SJCRH30 (cell line): Measurements from ENCODE around the gene CALML4. TPM values are rescaled to one million over a fixed set of nuclear protein-coding genes. Genes with fewer than 3 reads are reported as not detected.

Experiments used
- total RNA-seq: library from RNA; depleted of rRNA; stranded (reverse); fragments of >200 nt; shearing (Covaris generic); gene quantifications from 2 replicates; pipeline ENCODE4 v1.2.3, GENCODE V29; 2014; rRNA removed

Gene CALML4
- total RNA-seq, 1 experiment from 2014 or later: 7.5 TPM

Other genes with a start within 250 kb of the CALML4 start
- 56.7 and 70.7 TPM in 2 replicates for gene PIAS1, start 151.0 kb downstream of the CALML4 start, total RNA-seq
- gene CLN6, start 24.4 kb upstream of the CALML4 start, total RNA-seq: 62.2 and 82.7 TPM in 2 replicates
- gene FEM1B, start 72.4 kb upstream of the CALML4 start, total RNA-seq: 63.3 and 67.0 TPM in 2 replicates
- not detected in 2 replicates for gene ITGA11, start 226.8 kb upstream of the CALML4 start, total RNA-seq